Neural progenitor cell (in vitro differentiated cells): ENCODE results near the gene ITLN1. TPM values are rescaled to one million over a fixed set of nuclear protein-coding genes. Genes with fewer than 3 reads are reported as not detected.

ENCODE experiments used
- DNase-seq: peaks from one replicate; pipeline ENCODE4 v3.0.0-alpha.2; 2016; ENCODE audit warnings: low spot score
- H2AFZ ChIP-seq: fragments of 200-600 bp; sonication (generic); replicated peaks from 2 replicates; pipeline ENCODE4 v1.6.1; 2016; ENCODE audit warnings: antibody characterized with exemption
- H3F3A ChIP-seq: fragments of 200-600 bp; sonication (generic); 2 replicates; pipeline ENCODE4 v1.6.1; 2016; ENCODE audit warnings: antibody characterized with exemption, low read depth
- H3K27ac ChIP-seq: fragments of 200-600 bp; sonication (generic); 2 replicates; pipeline ENCODE4 v1.5.1; 2016; ENCODE audit warnings: mild to moderate bottlenecking
- H3K27me3 ChIP-seq: fragments of 200-600 bp; sonication (generic); 2 replicates; pipeline ENCODE4 v1.6.1; 2016; ENCODE audit warnings: mild to moderate bottlenecking, moderate library complexity
- H3K36me3 ChIP-seq: fragments of 200-600 bp; sonication (generic); 2 replicates; pipeline ENCODE4 v1.5.1; 2016
- H3K4me1 ChIP-seq: fragments of 200-600 bp; sonication (generic); 2 replicates; pipeline ENCODE4 v1.6.1; 2016; ENCODE audit warnings: mixed run types
- H3K4me2 ChIP-seq: fragments of 200-600 bp; sonication (generic); 2 replicates; pipeline ENCODE4 v1.6.1; 2016
- H3K4me3 ChIP-seq: fragments of 200-600 bp; sonication (generic); 2 replicates; pipeline ENCODE4 v1.5.1; 2016
- H3K79me2 ChIP-seq: fragments of 200-600 bp; sonication (generic); 2 replicates; pipeline ENCODE4 v1.6.1; 2016; ENCODE audit warnings: low read depth
- H3K9ac ChIP-seq: fragments of 200-600 bp; sonication (generic); 2 replicates; pipeline ENCODE4 v1.6.1; 2016
- H3K9me3 ChIP-seq: fragments of 200-600 bp; sonication (generic); 2 replicates; pipeline ENCODE4 v1.5.1; 2016; ENCODE audit warnings: low read depth
- H4K20me1 ChIP-seq: fragments of 200-600 bp; sonication (generic); 2 replicates; pipeline ENCODE4 v1.6.1; 2016; ENCODE audit warnings: low read depth
- H3K27ac Mint-ChIP-seq: 3 replicates; pipeline ENCODE4 v1.8.0; 2021; ENCODE audit warnings: mixed read lengths
- H3K27me3 Mint-ChIP-seq: 2 replicates; pipeline ENCODE4 v1.8.0; 2022; ENCODE audit warnings: low read depth, mild to moderate bottlenecking, inconsistent platforms, moderate library complexity, mixed read lengths; ENCODE audit not compliant: insufficient read depth
- H3K36me3 Mint-ChIP-seq: 3 replicates; pipeline ENCODE4 v1.8.0; 2021; ENCODE audit warnings: mixed read lengths
- H3K4me1 Mint-ChIP-seq: 3 replicates; pipeline ENCODE4 v1.8.0; 2021; ENCODE audit warnings: mixed read lengths
- H3K4me3 Mint-ChIP-seq: 3 replicates; pipeline ENCODE4 v1.8.0; 2021; ENCODE audit warnings: mild to moderate bottlenecking, moderate library complexity, mixed read lengths
- H3K9me3 Mint-ChIP-seq: 3 replicates; pipeline ENCODE4 v1.8.0; 2020; ENCODE audit warnings: mixed read lengths
- EZH2 ChIP-seq: fragments of 200-600 bp; sonication (generic); IDR thresholded peaks from 2 replicates; pipeline ENCODE4 v1.6.1; 2017; ENCODE audit warnings: antibody characterized with exemption, mild to moderate bottlenecking, moderate library complexity
- EZH2phosphoT487 ChIP-seq: fragments of 200-600 bp; sonication (generic); IDR thresholded peaks from 2 replicates; pipeline ENCODE4 v1.6.1; 2017; ENCODE audit warnings: antibody characterized with exemption
- total RNA-seq: library from RNA; depleted of rRNA; stranded (reverse); fragments of >200 nt; gene quantifications from 2 replicates; pipeline ENCODE4 v1.2.3, GENCODE V29; 2015; ENCODE audit warnings: low replicate concordance
- TF ChIP-seq, protein P1 (sequence below): fragments of 200-600 bp; sonication (generic); IDR thresholded peaks from 2 replicates; pipeline ENCODE4 v1.5.1; 2017; ENCODE audit warnings: antibody characterized with exemption, mild to moderate bottlenecking

ITLN1 gene
- total RNA-seq, 1 donor from 2014 or later, result not detected

GRCh38 chr1:160891474-160891873 is 6.5 kb upstream of the ITLN1 start:
- Histone ChIP-seq H3K27me3 (no peaks in the 10 kb centered on the region), H3K36me3 (no peaks in the 10 kb centered on the region), H3K4me2 (no peak overlapping the region), H2AFZ (no peak overlapping the region), H3K4me3 (no peak overlapping the region), H3K9ac (no peak overlapping the region), H3K4me1 (no peaks in the 10 kb centered on the region), H3K79me2 (no peaks in the 10 kb centered on the region), H3F3A (no peaks in the 10 kb centered on the region), H3K9me3 (no peaks in the 10 kb centered on the region), H4K20me1 (no peaks in the 10 kb centered on the region), H3K27ac (no peak overlapping the region)
- Mint-ChIP-seq H3K36me3 (no peaks in the 10 kb centered on the region), H3K27me3 (peaks cover 4% of the 10 kb centered on the region), H3K4me1 (no peaks in the 10 kb centered on the region), H3K27ac (no peak overlapping the region), H3K9me3 (peaks cover 12% of the 10 kb centered on the region), H3K4me3 (no peak overlapping the region)
- no peak for DNase-seq
- TF ChIP-seq EZH2 (no peak), EZH2phosphoT487 (no peak)
- TF ChIP-seq, protein P1, sequence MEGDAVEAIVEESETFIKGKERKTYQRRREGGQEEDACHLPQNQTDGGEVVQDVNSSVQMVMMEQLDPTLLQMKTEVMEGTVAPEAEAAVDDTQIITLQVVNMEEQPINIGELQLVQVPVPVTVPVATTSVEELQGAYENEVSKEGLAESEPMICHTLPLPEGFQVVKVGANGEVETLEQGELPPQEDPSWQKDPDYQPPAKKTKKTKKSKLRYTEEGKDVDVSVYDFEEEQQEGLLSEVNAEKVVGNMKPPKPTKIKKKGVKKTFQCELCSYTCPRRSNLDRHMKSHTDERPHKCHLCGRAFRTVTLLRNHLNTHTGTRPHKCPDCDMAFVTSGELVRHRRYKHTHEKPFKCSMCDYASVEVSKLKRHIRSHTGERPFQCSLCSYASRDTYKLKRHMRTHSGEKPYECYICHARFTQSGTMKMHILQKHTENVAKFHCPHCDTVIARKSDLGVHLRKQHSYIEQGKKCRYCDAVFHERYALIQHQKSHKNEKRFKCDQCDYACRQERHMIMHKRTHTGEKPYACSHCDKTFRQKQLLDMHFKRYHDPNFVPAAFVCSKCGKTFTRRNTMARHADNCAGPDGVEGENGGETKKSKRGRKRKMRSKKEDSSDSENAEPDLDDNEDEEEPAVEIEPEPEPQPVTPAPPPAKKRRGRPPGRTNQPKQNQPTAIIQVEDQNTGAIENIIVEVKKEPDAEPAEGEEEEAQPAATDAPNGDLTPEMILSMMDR, result no peak

GRCh38 chr1:160888926-160889325 is 3.9 kb upstream of the ITLN1 start:
- Mint-ChIP-seq H3K36me3 (no peaks in the 10 kb centered on the region), H3K4me1 (no peaks in the 10 kb centered on the region), H3K27me3 (peaks cover 7% of the 10 kb centered on the region), H3K9me3 (peaks cover 8% of the 10 kb centered on the region), H3K27ac (no peak overlapping the region), H3K4me3 (no peak overlapping the region)
- Histone ChIP-seq H3K4me3 (no peak overlapping the region), H3K27ac (no peak overlapping the region), H3F3A (no peaks in the 10 kb centered on the region), H3K36me3 (no peaks in the 10 kb centered on the region), H3K9me3 (no peaks in the 10 kb centered on the region), H3K27me3 (no peaks in the 10 kb centered on the region), H4K20me1 (no peaks in the 10 kb centered on the region), H3K4me2 (no peak overlapping the region), H3K9ac (no peak overlapping the region), H3K79me2 (no peaks in the 10 kb centered on the region), H2AFZ (no peak overlapping the region), H3K4me1 (no peaks in the 10 kb centered on the region)
- no peak for TF ChIP-seq EZH2
- TF ChIP-seq EZH2phosphoT487, result no peak
- TF ChIP-seq, protein P1, result no peak
- DNase-seq, result no peak

DNA sequence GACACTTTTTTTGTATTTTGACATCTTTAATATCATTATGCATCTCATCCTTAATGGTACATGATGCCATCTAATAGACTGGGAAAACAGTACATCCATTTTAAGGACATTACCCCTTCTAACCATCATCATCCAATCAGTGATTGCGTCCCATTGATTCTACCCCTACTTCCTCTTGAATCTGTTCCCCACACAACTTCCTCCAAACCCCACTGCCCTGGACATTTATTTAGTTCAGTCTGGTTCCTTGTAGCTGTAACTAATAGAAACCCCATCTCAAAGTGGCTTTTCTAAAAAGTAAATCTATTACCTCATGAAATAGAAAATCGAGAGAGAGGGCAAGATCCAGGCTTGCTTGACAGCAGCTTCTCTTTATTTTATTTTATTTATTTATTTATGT is 2.1 kb upstream of the ITLN1 start:
- no peak for TF ChIP-seq EZH2
- TF ChIP-seq EZH2phosphoT487, result no peak
- TF ChIP-seq, protein P1, result no peak
- peaks cover 5% of the 10 kb centered on the region for H3K9me3 Mint-ChIP-seq
- H3K79me2 ChIP-seq, result no peaks in the 10 kb centered on the region
- H3K4me3 Mint-ChIP-seq, result no peak overlapping the region
- H3K27me3 Mint-ChIP-seq, result peaks cover 5% of the 10 kb centered on the region
- no peak overlapping the region for H2AFZ ChIP-seq
- no peak overlapping the region for H3K4me3 ChIP-seq
- H4K20me1 ChIP-seq, result no peaks in the 10 kb centered on the region
- H3K4me1 Mint-ChIP-seq, result no peaks in the 10 kb centered on the region
- no peak overlapping the region for H3K27ac Mint-ChIP-seq
- no peaks in the 10 kb centered on the region for H3K36me3 Mint-ChIP-seq
- no peak for DNase-seq
- no peaks in the 10 kb centered on the region for H3K27me3 ChIP-seq
- H3K27ac ChIP-seq, result no peak overlapping the region
- H3K36me3 ChIP-seq, result no peaks in the 10 kb centered on the region
- no peak overlapping the region for H3K9ac ChIP-seq
- no peaks in the 10 kb centered on the region for H3F3A ChIP-seq
- H3K9me3 ChIP-seq, result no peaks in the 10 kb centered on the region
- H3K4me2 ChIP-seq, result no peak overlapping the region
- H3K4me1 ChIP-seq, result no peaks in the 10 kb centered on the region
